Astrocyte (in vitro differentiated cells and primary cell): Measurements from ENCODE around the gene HAUS8.

ENCODE experiments used
- EZH2 ChIP-seq: IDR thresholded peaks from 2 replicates; pipeline ENCODE4 v1.6.1; 2012; ENCODE audit warnings: mild to moderate bottlenecking, low read length, inconsistent platforms; ENCODE audit not compliant: insufficient read depth
- TF ChIP-seq, protein P1 (sequence below): IDR thresholded peaks from 2 replicates; pipeline ENCODE4 v1.5.1; 2011; ENCODE audit warnings: low read depth, mild to moderate bottlenecking, inconsistent platforms, low read length, moderate library complexity; ENCODE audit not compliant: insufficient read depth

DNA sequence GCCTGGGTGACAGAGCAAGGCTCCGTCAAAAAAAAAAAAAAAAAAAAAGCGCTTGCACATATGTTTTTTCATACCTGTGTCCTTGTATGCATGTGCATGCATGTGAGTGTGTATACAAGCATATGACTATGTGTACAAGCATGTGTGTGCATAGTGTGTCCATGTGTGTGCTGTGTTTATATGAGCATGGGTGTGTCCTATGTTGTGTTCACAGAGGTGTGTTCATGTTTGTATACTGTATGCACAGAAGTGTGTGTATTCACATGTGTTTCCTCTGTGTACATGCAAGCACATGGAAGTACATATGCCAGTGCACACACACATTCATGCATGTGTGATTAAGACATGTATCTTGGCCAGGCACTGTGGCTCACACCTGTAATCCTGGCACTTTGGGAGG lies 17.4 kb upstream of the HAUS8 start:
- TF ChIP-seq, protein P1, sequence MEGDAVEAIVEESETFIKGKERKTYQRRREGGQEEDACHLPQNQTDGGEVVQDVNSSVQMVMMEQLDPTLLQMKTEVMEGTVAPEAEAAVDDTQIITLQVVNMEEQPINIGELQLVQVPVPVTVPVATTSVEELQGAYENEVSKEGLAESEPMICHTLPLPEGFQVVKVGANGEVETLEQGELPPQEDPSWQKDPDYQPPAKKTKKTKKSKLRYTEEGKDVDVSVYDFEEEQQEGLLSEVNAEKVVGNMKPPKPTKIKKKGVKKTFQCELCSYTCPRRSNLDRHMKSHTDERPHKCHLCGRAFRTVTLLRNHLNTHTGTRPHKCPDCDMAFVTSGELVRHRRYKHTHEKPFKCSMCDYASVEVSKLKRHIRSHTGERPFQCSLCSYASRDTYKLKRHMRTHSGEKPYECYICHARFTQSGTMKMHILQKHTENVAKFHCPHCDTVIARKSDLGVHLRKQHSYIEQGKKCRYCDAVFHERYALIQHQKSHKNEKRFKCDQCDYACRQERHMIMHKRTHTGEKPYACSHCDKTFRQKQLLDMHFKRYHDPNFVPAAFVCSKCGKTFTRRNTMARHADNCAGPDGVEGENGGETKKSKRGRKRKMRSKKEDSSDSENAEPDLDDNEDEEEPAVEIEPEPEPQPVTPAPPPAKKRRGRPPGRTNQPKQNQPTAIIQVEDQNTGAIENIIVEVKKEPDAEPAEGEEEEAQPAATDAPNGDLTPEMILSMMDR: no peak
- TF ChIP-seq EZH2: no peak
